SKM-1 treated with dmso at 0.1 percent for 144 hours (cell line): Measurements from ENCODE around the gene CCR1.

Source experiments
- DNase-seq: peaks from one replicate; lab custom pipeline; 2025; ENCODE audit not compliant: unreplicated experiment; lab: John Stamatoyannopoulos, UW

The CCR1 gene

DNA sequence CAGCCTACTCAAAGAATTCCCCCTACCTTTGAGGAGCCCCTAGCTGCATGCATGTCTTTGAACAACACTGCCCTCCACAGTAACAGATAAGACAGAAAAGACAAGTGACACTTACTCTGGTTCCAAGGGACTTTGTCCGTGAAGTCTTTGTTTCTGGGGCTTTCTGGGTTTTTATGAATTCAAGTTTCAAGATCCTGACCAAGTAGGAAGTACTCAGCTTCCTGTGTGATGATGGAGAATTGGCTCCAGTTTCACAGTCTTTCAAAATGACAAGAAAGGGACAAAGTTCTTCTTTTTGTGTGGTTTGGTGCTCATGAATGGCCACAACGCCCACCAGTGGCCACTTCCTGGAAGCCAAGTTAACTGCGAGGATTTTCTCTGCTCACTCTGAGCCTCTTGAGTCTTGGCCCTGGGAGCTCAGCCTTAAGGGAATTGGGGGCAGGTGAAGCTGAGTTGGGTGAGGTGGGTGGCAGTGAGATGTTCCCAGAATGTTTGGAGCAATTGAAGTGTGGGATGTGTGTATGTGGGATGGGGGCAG is at the start of gene CCR1:
Gene CCR1 (minus strand): TSS at position 147 of the 538 bp plus-strand sequence. CDS start 4,000 bp downstream, outside the sequence.
- peak; percentile 60 for DNase-seq

DNA sequence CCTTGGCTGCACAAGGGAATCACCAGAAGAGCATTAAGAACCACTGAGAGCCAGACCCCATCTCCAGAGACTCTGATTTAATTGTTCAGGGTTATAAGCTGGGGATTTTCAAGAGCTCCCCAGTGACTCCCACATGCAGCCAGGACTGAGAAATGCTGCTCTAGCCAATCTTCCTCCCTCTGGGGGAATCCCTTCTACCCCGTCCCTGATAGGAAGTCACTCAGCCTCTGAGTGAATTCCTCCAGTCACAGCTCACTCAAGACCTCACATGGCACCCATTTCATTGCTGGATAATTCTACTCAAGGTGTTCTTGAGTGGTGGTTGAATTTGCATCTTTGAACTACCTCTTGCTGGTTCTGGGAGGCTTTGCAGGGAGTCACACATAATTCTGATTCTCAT is 44.9 kb upstream of the CCR1 start:
- no peak for DNase-seq

DNA sequence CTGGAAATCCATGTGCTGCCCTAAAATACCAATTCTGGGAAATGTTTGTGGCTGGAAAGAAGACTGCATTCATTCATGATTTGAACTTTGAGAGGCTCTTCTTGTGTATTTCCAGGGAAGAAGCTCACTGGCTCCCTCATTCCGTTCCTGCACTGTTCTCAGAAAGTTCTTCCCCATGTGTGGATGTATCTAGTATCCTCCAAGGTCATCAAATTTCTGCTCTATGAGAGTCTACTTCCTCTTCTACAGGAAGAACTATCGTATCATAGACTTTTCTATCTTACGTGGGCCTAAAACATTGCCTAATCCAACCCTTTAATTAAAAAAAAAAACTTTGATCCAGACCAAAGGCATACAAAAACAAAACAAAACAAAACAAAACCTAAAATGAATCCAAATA is 37.0 kb upstream of the CCR1 start:
- no peak for DNase-seq

DNA sequence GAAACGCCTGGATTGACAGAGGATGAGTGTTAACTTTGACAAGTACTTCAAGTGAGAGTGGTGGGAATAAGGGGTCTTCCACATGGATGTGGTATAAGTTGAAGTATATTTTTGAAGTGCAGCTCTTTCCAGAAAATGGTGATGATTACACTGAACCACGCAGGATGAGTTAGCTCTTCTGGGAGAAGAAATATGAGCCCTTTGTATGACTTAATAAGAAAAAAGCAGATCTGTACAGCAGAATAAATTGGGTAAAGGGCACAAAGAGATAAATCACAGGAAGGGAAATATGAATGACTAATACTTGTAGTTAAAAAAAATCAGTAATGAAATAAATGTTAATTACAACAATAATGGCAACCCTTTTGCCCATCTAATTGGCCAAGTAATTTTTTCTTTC is 35.4 kb upstream of the CCR1 start:
- no peak for DNase-seq

DNA sequence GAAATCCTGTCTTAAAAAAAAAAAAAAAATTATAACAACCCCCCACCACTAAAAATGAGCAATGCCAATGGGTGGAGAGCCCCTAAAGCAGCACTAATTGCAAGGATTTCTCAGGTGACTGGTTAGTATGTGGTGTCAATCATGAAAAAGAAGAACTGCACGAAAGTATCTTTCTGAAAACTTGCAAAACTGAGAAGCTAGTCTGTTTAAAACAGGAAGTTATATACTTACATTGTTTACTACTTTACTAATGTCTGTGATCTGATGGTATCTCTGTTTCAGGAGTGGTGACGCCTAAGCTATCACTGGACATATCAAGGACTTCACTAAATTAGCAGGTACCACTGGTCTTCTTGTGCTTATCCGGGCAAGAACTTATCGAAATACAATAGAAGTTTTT is 34.0 kb upstream of the CCR1 start, which contains the start of gene CCR3:
Gene CCR3 (plus strand): TSS at position 341 of the 400 bp plus-strand sequence. CDS start 22,699 bp downstream, outside the sequence.
- peak; percentile 40 for DNase-seq

DNA sequence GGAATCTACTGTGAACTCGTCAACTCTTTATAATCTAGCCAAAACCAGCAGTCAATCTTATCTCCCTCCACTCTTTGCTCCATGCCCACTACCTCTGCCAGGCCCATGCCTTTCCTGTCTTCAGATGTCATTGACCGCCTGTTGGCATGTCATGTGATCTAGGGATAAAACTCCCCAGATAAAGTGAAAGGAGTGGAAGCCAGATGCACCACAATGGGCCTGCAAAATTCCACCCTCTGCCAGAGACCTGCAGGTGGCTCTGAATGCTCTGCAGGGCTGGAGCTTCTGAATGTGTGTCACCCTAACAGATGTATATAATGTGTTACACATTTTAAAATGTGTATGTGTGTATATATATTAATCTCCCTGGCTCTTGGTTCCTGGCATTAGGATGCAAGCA is 31.8 kb upstream of the CCR1 start:
- DNase-seq = no peak

DNA sequence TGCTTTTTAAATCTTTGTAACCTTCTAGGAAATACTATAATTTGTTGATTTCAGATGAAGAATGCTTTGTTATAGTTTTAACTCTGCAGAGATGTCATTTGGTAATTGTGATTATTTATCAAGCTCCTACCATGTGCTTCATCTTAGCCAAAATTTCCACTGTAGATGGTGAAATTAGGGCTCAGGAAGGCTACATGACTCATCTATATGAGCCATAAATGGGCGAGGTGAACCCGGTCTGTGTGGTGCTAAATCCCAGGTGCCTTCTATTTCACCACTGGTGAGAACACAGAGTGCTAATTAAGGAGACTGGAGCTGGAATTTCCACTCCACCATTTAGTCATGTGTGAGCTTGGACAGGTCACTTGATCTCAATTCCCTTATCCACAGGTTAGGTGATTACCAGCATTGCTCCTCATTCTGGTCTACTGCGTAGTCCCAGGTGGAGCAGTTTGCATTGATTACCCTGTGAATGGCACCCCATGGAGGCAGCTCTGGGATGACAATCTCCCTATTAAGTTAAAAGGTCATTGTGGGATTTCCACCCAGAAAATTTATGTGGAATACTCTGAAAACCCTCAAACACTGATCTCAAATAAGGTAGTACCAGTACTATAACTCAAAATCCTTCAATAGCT is 31.3 kb upstream of the CCR1 start:
- no peak for DNase-seq

DNA sequence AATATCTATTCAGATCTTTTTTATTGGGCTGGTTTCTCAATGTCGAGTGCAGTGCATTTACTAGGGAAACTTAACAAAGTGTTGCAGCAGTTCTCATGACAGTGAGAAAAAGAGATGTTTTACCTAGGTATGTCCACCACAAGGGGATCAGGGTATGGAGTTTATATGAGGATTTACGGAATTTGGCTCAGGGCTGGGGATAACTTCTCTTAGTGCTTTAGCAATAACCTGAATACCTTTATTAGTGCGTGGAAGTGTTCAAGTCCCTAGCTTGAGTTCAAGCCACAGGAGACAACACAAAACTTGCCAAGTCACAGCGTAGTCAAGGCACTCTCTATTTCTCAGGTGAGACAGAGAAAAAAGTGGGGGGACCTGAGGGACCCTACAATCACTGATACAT is 30.3 kb upstream of the CCR1 start:
- DNase-seq = no peak

DNA sequence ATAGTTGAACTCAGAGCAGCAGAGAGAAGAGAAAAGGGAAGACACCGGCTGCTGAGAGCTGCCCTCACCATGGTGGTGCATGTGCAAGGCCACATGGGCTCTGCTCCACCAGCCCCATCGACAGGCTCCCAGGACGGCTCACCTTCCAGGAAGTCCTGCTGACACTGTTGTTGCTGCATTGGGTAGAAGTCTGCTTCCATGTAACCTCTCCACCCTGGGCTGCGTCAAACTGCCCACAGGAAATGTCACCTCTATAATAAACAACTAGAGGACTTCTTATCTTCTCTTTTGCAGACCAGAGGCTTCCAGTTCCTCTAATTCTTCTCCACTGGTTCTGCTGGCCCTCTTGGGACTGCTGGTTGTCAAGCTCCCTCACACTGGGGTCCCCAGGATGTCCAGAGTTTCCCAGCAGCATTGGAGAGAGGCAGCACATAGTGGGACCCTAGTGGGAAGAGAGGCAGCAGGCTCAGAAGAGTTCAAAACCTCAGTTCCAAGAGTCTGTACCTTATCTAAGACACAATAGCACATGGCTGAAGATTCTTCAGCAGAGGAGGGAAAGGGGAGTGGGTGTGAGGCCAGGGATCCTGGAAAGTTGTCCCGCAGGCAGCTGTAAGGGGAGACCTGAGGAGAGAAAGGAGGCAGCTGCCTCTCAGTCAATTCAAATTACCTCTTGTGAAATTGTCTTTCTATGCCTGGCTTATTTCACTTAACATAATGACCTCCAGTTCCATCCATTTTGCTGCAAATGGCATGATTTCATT is 28.4 kb upstream of the CCR1 start:
- peak; percentile 81 for DNase-seq

DNA sequence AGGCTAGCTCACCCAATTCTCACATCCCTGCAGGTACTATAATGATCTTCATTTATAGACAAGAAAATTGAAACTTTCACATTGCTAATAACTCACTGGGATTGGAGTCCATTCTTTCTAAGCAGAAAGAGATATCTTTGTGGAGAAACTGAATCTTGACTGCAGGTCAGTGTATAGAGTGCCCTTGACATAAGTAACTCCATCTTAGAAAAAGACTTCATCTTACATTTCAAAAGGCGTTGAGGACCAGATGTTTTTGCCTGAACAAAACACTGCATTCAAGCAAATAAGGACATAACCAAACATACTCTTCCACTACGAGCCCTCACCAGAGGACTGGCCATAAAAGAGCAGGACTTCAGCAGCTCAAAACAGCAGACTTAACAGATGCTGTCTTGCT is 27.3 kb upstream of the CCR1 start:
- DNase-seq = no peak

DNA sequence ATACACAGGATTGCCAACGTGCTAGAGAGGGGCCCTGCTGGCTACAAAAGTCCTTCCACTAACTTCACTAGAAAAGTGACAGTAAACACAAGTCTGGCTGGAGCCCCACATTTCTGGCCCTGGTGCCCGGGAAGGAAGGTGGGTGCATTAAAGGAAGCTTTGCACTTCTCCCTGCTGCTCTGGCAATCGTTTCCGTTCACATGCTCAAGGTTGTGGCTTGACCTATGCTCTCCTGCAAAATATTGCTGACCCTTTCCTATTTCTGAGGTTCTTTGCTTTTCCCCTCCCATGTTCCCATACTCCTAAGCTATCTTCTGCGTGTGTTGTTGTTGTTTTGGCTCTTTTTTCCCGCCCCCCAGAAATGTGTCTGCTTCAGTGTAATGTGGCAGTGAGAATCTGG is 25.1 kb upstream of the CCR1 start:
- DNase-seq = no peak

DNA sequence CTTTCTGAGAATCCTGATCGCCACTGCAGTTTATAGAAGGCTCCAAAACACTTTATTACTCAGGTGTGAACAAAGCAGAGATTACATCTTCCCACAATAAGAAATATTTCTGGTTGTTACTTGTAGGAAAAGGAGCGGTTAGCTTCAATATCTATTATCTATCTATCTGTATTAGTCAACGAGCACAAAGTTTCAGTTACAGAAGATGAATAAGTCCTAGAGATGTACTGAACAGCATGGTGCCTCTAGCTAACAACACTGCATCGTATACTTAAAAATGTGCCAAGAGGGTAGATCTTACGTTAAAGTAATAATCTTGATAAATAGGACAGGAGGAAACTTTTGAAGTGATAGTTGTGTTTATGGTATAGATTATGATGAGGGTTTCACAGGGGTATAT is 23.2 kb upstream of the CCR1 start:
- no peak for DNase-seq

DNA sequence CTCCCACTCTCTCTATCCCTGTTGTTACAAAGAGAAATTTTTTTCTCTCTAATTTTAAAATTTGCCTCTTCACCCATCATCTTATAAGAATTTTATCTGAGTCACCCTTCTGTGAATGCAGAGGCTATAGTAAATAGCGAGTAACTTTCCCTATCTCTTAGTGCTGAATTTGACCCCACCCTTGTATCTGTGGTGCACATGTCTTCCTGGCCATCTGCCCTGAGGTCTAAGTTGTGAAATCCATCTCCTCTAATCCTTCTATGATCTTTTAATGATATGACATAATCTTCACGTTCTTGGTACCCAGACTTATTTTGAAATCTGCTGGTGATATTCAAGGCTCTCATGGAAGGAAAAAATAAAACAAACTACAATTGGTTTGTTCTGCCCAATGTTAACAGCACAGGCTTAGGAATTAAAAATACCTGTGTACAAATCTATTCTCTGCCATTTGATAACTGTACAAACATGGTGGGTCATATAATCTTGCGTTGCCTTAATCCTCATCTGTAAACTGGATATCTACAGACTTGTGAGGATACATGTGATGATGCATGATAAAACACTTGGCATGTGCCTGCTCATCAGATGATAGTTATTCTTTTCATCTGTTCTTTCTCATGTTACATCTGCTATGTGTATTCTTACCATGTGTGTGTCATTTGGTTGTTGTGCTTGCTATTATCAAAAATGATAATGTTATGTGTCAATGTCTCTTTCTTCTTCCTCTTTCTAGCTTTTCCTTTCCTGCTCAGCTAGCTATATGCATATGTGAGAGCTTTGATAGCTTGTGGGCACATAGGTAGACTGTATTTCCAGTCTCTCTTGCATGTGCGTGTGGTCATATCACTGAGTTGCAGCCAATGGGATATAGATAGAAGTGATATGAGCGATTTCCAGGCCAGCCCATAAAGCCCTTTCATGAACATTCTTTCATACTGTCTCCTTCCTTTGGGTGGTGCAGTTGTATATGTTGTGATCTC is 20.4 kb upstream of the CCR1 start:
- DNase-seq = peak; percentile 83

DNA sequence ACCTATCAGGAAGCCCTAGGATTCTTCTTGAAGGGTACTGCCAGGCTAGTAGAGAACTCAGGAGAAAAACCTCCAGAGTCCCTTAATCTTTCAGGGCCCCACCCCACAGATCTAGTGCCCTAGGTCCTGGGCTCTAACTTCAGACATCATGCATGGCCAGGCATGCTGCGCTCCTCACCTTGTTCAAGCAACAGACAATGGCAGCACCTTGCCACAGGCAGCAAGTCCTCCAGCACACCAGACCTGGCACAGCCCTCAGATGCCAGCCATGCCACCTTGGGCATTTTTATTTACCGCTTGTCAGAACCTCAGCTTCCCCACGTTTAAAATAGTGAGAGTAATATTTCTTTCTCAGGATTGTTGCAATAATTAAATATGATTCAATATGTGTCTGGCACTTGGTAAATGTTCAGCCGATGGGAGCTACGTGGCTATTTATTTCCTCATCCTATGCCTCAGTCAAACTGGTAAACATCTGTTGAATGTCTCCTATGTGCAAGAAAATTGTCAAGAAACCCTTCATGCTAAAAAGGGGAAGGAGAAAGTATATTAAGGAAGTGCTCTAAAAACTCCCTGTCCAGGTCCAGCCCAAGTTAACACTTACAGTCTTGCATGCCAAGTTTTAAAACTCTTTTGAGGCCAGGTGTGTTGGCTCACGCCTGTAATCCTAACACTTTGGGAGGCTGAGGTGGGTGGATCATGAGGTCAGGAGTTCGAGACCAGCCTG is 14.5 kb upstream of the CCR1 start:
- peak; percentile 91 for DNase-seq

DNA sequence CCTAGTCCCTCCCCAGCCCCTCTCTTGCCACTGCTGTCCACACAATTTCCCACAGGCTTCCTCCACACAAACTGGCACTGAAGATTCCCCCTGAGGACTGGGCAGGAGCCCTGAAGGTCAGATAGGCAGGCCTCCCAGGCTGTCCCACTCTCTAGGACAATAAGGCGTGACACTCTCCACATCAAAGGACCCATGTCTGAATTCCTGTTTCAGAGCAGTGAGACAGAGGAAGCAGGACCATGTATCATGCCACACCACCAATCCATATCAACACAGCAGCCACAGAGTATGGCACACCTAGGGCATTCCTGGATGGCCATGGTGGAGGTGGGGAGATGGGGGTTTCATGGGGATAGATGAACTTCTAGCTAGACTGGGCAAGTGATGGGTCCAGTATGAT is 13.8 kb upstream of the CCR1 start:
- no peak for DNase-seq

DNA sequence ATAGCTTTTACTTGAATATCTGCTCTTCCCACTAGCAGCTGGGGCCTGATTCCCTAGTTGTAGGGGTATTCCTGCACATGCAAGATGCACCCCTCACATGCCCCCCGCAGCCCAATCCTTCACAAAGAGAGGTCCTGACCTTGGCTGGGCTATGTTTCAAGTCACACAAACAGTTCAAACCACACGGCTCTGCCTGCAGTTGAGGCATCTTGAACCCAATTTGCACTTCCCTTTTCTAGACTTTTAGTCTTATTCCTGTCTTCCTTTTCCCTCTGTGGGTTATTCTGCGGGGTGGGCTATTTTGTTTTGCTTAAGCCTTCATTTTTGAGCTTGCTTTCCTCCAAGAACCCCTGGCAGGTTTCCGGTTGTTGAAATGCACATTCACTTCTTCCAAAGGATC is 13.3 kb upstream of the CCR1 start:
- DNase-seq = peak; percentile 73

DNA sequence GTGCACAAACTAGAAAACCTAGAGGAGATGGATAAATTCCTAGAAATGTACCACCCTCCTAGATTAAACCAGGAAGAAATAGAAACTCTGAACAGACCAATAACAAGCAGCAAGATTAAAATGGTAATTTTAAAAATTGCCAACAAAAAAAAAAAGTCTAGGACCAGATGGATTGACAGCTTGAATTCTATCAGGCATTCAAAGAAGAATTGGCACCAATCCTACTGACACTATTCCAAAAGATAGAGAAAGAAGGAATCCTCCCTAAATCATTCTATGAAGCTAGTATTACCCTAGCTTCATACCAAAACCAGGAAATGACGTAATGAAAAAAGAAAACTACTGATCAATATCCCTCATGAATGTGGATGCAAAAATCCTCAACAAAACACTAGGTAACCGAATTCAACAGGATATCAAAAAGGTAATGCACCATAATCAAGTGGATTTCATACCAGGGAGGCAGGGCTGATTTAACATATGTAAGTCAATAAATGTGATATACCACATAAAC is 10.1 kb upstream of the CCR1 start:
- DNase-seq = no peak

DNA sequence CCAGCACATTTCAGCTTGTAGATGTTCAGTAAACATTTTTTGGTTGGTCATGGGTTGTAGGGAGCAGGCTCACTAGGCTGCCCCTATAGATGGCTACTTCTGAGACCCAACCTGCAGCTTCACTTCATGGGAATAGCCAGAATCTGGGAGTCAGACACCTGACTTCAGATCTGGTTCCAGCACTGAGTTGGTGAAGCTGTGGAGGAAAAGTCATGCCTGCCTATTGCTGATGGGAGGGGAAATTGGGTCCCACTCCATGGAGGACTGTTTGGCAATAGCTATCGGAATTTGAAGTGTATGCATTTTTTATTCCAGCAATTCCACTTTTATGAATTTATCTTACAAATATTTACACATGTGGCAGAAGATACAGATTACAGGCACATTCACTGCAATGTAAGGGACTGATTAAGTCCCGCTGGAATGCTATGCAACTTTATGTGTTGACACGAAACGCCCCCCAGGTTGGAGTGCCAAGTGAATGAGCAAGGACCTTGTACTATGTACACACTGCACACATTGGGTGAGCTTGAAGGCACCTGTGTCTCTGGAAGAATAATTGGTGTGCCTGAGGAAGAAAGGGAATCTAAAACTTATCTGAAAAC is 7.8 kb upstream of the CCR1 start:
- no peak for DNase-seq

DNA sequence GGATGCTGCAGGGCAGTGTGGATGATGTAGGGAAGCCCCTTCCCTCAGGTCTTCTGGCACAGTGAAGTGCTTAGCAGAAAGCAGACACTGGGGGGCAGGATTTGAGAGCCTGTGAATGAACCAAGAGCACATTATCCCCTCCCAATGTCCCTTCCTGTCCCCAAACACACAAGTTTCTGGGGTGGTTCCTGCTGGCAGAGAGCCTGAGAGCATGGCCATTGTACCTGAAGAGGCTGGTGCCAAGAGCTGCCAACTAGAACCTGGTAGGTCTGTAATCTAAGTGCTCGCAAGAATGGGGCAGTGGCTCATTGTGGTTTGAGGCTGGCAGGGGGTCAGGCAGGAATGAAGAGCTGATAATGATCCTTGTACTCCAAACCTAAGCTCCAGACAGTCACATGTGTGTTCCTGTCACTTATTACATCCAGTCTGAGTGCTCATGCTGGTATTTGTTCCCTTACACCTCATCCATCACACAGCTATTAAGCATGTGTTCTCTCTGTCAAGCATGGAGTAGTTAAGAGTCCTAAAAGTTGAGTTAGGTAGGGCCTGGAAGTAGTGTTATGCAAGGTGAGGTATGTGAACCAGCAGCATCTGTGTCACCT is 6.7 kb upstream of the CCR1 start:
- DNase-seq = peak; percentile 11
